ENCODE data around the gene SCAMP4.

Gene SCAMP4

DNA sequence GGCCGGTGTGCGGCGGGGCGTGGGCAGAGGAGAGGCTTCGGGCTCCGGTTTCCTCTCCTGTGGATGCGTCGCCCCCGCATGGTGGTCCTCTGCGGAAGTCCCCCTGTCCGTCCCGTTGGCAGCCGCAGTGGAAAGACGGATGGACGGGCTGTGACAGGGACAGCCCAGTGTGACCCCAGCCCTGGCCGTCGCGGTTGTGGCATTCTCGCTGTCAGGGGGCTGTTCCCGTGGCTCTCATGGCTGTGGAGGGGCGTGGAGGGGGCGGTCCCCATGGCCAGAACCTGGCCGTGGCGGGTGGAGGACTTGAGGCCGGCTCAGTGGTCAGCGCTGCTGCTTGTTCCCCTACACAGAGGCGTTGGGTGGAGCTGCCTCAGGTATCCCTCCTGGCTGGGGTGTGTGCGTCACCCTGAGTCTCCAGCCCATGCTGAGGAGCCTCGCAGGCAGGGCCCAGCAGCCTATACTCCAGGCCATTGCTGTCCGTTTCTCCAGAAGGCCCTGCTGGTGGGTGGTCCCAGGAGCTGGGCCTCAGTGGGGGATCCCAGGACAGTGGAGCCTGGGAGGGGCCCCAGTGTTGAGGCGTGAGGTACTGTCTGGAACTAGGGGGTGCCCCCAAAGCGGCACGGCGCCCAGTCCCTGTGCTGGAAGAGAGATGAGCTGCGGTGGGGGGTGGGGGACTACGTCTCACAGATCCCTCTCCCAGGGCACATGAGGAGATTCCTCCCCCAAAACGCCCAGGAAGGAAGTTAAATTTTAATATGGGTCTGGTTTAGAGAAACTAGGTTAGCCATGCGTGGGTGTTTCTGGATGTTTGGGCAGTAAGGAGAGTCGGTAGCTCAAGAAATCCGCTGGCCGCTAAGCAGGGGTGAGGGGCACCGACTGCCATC is 56.0 kb downstream of the SCAMP4 start:
- no peak for DNase-seq

DNA sequence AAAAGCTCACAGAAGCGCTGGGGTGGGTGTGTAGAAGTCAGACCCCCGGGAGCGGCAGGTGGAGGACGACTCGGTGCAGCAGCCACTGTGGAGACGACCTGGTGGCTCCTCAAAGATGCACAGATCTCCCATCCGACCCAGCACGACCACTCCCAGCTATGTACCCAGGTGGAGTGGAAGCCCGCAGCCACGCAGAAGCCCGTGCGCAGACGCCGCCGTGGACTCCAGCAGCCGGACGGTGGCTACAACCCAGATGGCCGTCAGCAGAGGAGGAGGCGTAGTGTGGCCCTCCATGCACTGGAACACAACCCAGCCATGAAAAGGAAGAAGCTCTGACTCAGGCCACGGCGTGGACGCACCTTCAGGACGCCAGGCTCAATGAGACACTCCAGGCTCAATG is 57.5 kb downstream of the SCAMP4 start:
- no peak for DNase-seq

DNA sequence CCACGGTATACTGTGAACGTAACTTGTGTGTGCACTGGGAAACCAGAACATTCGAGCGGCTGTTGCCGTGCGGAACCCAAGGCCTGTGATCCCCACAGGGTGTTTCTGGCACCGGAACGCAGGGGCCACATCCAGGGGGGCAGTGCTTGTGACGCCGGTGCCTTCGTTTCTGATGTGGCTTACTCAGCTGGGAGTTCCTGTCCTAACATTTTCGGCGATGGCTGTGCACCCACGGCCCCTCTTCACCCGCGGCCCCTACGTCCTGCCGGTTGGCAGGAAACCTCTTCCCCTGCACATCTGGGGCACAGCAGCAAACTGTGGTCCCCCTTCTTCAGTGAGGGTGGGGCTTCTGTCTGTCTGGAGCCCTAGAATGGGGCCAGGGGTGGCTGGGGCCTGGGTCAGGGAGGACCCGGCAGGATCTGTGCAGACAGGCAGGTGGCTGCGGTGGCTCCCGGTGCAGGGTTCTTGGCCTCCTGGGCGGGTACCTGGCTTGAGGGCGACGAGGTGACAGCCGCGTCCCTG is 61.9 kb downstream of the SCAMP4 start:
- no peak for DNase-seq

DNA sequence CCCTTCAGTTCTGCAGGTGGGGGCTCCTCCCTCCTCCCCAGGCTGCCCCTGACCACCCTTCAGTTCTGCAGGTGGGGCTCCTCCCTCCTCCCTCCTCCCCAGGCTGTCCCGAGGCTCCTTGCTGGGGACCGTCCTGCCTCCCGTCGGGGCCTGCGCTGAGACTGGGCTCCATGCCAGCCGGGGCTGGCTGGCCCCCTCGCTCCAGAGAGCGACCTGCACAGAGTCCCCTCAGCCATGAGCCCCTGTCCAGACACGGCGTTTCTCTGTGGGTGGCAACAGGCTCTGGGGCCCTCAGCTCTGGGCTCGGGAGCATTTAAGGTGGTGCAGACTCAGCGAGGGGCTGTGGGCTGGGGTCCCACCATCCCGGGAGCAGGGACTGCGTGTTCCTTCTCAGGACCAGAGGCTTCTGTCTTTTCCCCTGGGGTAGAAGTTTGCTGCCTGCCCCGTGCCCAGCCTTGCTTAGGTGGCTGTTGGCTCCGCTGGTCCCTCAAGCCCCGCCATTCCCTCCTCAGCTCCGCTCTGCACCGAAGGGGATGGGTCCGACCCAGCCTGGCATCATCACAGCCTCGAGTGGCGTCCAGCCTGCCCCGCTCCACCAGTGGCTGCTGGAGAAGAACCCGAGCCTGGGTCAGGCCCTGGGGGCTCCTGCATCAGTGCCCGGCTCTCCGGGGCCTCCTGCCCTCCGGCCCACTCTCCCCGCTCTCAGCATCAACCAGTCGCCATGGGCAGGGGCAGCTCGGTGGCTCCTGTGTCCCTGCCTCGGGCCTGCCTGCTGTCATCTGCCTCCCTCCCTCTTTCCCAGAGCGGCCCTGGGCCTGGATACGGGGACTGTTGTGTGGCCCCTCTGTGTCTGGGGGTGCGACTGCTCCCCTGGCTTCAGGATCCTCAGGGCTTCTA is 63.3 kb downstream of the SCAMP4 start:
- no peak for DNase-seq

DNA sequence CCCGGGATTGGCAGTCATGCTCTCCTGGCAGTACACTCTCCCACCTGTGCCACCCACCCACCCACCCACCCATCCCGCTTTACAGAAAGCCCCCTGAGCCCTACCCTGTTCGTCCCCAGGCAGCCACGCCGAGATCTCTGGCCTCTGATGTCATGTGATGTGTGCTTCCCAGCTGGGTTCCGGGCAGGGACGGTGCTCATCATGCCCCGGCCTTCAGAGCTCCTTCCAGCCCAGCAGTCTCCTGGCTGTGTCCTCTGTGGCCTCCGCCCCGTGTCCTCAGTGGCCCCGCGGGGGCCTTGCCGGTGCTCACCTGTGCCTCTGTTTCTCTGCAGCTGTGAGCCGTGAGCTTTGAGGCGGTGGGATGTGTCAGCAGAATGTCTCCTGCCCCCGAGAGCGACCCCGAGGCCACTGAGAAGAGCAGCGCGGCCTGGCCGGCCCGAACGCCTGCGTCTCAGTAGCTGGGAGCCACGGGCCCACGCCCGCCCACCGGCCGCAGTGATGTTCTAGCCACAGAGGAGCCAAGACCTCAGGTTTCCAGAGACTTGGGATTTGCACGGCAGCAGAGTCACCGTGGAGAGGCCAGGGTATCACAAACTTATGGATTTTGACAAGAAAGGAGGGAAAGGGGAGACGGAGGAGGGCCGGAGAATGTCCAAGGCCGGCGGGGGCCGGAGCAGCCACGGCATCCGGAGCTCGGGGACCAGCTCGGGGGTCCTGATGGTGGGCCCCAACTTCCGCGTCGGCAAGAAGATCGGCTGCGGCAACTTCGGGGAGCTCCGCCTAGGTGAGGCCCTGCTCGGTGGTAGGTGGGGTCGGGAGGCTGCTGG is 64.2 kb downstream of the SCAMP4 start:
- no peak for DNase-seq

DNA sequence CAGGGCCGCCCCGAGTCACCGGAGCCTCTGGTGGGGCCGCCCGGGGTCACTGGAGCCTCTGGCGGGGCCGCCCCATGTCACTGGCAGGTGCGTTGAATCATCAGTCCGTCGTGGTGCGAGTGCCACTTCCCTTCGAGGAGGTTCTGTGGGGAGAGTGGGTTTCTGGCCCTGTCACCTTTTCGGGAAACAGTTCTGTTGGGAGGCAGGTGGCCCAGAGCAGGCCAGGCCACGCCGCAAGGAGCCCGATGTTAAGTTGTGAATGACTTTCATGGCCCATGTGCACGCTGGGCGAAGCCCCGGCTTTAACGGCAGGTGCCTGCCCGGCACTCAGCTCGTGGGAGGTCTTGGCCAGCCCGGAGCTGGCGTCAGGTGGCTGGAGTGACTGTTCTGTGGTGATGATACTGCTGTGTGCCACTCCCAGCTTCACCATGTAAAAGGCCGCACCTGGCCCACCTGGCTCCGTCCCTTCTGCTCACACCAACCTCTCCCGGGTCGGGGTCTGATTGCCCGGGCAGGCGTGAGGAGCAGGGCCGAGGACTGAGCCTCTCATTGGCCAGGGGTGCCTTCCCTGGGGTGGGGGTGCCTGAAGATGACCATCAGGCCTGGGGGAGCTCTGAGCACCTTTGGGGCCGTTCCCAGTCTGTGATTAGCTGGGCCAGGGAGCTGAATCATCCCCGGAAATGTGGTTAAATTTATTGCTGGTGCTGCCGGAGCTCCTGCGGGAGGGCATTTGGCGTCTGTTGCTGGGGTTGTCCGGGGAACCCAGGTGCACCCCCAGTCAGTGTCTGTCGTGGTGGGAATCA is 65.0 kb downstream of the SCAMP4 start:
- DNase-seq, result no peak

DNA sequence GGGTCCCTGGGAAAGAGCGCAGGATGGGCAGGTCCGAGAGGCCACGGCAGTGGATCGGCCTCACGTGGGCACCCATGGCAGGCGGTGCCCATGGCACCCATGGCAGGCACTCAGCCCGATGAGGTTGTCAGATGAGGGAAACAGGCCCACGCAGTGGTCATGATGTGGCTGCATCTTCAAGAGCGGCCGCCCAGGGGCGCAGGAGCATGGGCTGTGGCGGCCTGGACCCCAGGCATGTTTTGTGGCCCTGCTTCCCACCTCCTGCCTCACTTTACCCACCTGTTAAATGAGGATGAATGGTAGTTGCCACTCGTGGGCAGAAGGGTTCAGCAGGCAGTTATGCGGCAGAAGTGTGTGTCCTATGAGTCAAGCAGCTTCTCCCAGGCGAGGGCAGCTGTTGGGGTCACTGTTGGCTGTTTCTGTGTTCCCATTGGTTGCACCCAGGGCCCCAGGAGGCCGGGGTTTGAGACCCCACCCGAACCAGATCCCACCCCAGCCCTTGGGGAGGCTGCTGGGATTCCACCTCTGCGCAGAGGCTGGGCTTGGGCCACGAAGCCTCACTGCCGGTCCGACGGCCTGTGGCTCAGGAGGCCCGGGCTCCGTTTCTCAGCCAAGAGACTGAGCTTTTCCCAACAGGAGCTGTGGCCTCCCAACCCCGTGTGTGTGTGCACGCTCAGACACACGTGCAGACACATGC is 65.8 kb downstream of the SCAMP4 start:
- no peak for DNase-seq

DNA sequence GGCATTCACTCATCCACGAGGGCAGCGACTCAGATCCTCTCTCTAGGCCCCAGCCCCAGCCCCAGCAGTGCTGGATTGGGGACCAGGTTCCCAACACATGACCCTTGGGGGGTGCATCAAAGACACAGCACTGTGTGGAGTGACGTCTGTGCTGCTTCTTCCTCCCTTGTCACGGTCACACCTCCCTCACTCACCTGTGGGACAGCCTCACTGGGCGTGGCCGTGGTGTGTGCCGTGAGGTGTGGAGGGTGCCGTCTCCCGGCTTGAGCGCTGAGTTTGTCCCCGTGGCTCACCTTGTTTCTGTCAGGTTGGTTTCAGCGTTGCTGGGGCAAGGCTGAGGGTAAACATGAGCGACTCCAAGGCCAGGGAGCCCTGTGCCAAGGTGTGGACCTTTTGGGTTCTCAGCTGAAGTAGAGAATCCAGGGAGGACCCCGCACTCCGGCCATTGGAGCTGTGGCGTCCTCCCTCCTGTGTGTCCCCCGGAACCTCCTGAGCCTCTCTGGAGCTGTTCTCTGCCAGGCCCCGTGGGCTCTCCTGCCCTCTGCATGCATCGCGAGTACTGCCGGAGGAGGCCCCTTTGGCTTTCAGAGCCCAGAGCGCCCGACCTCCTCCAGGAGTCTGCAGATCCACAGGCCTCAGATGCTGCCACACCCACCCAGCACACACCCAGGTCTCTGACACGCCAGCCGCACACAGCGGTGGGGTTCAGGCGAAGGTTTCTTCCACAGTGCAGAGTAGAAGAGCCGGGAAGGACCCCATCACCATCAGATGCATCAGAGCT is 69.4 kb downstream of the SCAMP4 start:
- DNase-seq, result no peak

DNA sequence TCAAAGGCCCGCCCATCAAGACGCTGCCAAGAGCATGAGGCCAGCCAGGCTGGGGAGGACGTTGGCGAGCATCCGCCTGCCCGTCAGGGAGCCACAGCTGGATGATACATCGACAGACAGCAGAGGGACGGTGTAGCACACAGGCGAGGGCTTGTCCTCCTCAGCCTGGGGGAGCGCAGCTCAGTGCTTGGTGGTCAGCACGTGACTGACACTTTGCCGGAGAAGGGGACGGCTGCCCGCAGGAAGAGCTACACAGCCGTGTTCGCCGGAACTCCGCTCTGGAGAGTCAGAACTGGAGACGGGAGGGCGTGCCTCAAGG is 69.9 kb downstream of the SCAMP4 start:
- no peak for DNase-seq

Measured in suppressor macrophage treated with lipopolysaccharide for 4 hours (primary cell).